NCI-H748 (cell line): Measurements from ENCODE around the gene NUDT4.
"Not testable (repeated sequence)": the region's sequence is repeated elsewhere in the genome, so short reads cannot be mapped to it uniquely, and the experiment has no call there.

Experiments used
- DNase-seq: peaks from one replicate; lab custom pipeline; 2025; ENCODE audit not compliant: unreplicated experiment; lab: John Stamatoyannopoulos, UW

Gene NUDT4

GRCh38 chr12:93399183-93399863 is 21.6 kb downstream of the NUDT4 start:
- DNase-seq, result not testable (repeated sequence)

GRCh38 chr12:93402333-93403311 is 24.9 kb downstream of the NUDT4 start:
- DNase-seq, result no peak

GRCh38 chr12:93403988-93404803 is 26.5 kb downstream of the NUDT4 start:
- no peak for DNase-seq

GRCh38 chr12:93404961-93405849 is 27.5 kb downstream of the NUDT4 start:
- DNase-seq, result no peak

- DNase-seq, result no peak
Observed at GRCh38 chr12:93407054-93407962, 29.6 kb downstream of the NUDT4 start.

GRCh38 chr12:93407963-93408283 is 30.2 kb downstream of the NUDT4 start:
- DNase-seq, result no peak

GRCh38 chr12:93408813-93409212 is 31.1 kb downstream of the NUDT4 start:
- no peak for DNase-seq

GRCh38 chr12:93409343-93410187 is 31.8 kb downstream of the NUDT4 start:
- DNase-seq, result not testable (repeated sequence)

GRCh38 chr12:93411060-93411459 is 33.3 kb downstream of the NUDT4 start:
- DNase-seq, result not testable (repeated sequence)

- DNase-seq, result not testable (repeated sequence)
Observed at GRCh38 chr12:93412396-93412795, 34.7 kb downstream of the NUDT4 start.

GRCh38 chr12:93413064-93413463 is 35.3 kb downstream of the NUDT4 start:
- no peak for DNase-seq

GRCh38 chr12:93415723-93416464 is 38.2 kb downstream of the NUDT4 start:
- DNase-seq, result no peak

- no peak for DNase-seq
Observed at GRCh38 chr12:93417967-93418480, 40.3 kb downstream of the NUDT4 start.

- DNase-seq, result peak; percentile 47
Observed at GRCh38 chr12:93419388-93420034, 41.8 kb downstream of the NUDT4 start.

GRCh38 chr12:93422050-93422449 is 44.3 kb downstream of the NUDT4 start:
- DNase-seq, result no peak

- DNase-seq, result no peak
Observed at GRCh38 chr12:93425736-93426411, 48.1 kb downstream of the NUDT4 start.
